ENCODE results near the gene SH3RF3. TPM values are rescaled to one million over a fixed set of nuclear protein-coding genes. Genes with fewer than 3 reads are reported as not detected.
"Not testable (repeated sequence)": the region's sequence is repeated elsewhere in the genome, so short reads cannot be mapped to it uniquely, and the experiment has no call there.

Gene SH3RF3
- total RNA-seq, 1 donor from 2014 or later = 7.9 TPM

DNA sequence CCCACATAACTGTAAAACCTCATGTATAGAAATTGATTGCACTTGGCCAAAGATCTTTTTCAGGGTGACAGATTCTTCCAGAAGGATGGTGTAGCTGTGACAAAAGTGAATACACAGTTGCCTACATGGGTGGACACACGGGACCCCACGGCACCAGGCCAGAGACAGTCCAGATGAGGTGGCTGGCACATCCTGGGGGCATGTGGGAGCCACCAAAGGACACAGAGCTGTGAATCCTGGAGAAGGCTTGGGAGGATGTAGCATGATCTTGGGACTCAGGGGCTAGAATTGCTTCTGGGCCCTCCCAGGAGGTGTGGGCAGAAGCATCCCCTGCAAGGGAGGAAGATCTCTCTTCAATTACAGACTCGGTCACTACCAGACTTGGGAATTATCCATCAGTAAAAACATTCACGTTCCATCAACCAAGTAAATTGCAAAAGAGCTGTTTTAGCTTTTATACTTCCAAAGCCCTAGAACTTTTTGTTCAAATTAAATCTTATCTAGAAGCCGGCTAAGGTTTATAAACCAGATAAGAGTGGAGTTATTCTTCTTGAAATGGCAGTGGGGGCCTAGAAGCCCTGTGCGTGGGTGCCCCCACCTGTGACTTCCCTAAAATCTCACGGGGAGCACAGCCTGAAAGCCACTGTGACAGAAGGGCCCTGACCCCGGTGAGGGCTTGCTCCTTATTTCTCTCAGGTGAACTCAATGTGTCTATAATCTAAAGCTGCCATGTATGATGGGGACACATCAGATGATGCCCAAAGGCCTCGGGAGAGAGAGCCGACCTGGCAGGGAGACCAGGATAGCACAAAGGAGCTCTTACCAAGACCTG lies 403.1 kb downstream of the SH3RF3 start:
- TF ChIP-seq, protein P1, sequence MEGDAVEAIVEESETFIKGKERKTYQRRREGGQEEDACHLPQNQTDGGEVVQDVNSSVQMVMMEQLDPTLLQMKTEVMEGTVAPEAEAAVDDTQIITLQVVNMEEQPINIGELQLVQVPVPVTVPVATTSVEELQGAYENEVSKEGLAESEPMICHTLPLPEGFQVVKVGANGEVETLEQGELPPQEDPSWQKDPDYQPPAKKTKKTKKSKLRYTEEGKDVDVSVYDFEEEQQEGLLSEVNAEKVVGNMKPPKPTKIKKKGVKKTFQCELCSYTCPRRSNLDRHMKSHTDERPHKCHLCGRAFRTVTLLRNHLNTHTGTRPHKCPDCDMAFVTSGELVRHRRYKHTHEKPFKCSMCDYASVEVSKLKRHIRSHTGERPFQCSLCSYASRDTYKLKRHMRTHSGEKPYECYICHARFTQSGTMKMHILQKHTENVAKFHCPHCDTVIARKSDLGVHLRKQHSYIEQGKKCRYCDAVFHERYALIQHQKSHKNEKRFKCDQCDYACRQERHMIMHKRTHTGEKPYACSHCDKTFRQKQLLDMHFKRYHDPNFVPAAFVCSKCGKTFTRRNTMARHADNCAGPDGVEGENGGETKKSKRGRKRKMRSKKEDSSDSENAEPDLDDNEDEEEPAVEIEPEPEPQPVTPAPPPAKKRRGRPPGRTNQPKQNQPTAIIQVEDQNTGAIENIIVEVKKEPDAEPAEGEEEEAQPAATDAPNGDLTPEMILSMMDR (IDR thresholded peaks at IDR 0.05; ENCODE audit: borderline replicate concordance) = no peak
- H3K4me3 ChIP-seq = no peak overlapping the region
- no peaks in the 10 kb centered on the region for H3K36me3 ChIP-seq
- no peak for DNase-seq
- intact Hi-C loops (cut with micrococcal nuclease) = no loop called here
- H3K27me3 ChIP-seq (ENCODE audit: low read depth) = no peaks in the 10 kb centered on the region
- H3K27ac ChIP-seq (replicated peaks) = no peak overlapping the region
- no peaks in the 10 kb centered on the region for H3K9me3 ChIP-seq (replicated peaks)
- H3K4me1 ChIP-seq = peaks cover 30% of the 10 kb centered on the region

DNA sequence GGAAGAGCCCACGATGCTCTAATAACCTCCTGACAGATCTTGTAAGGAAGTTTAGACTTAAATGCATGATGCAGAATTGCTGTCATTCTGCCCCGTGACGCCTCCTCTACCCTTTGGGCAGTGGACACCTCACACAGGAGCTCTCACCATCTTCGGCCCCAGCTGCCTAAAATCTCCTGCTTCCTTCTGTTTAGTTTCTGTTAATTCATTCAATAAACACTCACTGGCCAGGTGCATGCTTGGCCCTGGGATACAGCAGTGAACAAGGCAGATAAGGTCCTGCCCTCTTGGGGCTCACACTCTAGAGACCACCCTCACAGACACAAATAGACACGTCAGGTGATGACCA lies 403.7 kb downstream of the SH3RF3 start:
- H3K4me1 ChIP-seq = peaks cover 30% of the 10 kb centered on the region
- H3K9me3 ChIP-seq (replicated peaks) = no peaks in the 10 kb centered on the region
- no peak overlapping the region for H3K4me3 ChIP-seq
- TF ChIP-seq, protein P1 (IDR thresholded peaks at IDR 0.05; ENCODE audit: borderline replicate concordance) = no peak
- H3K36me3 ChIP-seq = no peaks in the 10 kb centered on the region
- DNase-seq = no peak
- H3K27me3 ChIP-seq (ENCODE audit: low read depth) = no peaks in the 10 kb centered on the region
- intact Hi-C loops (cut with micrococcal nuclease) = no loop called here
- no peak overlapping the region for H3K27ac ChIP-seq (replicated peaks)

DNA sequence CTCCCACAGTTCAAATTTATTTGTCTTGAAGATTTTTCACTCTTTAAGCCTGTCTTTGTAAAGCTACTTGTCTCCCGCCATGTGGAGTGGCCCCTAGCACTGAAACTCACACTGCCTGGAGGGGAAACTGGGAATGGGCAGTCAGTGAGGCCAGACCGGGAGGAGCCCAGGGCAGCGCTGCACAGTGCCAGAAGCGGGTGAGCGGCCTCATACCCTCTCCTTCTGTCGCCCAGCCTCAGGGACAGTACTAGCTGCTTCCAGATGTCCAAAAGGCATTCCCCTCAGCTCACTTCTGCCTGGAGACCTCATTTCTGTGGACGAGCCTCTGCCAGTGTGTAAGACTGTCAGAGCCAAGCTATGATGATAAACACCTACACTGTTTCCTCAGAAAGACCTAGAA lies 404.8 kb downstream of the SH3RF3 start:
- Histone ChIP-seq H3K36me3 (no peaks in the 10 kb centered on the region), H3K27me3 (ENCODE audit: low read depth) (no peaks in the 10 kb centered on the region), H3K27ac (replicated peaks) (no peak overlapping the region), H3K4me3 (no peak overlapping the region), H3K9me3 (replicated peaks) (no peaks in the 10 kb centered on the region), H3K4me1 (peaks cover 30% of the 10 kb centered on the region)
- intact Hi-C loops (cut with micrococcal nuclease) = no loop called here
- no peak for DNase-seq
- TF ChIP-seq, protein P1 (IDR thresholded peaks at IDR 0.05; ENCODE audit: borderline replicate concordance) = no peak

DNA sequence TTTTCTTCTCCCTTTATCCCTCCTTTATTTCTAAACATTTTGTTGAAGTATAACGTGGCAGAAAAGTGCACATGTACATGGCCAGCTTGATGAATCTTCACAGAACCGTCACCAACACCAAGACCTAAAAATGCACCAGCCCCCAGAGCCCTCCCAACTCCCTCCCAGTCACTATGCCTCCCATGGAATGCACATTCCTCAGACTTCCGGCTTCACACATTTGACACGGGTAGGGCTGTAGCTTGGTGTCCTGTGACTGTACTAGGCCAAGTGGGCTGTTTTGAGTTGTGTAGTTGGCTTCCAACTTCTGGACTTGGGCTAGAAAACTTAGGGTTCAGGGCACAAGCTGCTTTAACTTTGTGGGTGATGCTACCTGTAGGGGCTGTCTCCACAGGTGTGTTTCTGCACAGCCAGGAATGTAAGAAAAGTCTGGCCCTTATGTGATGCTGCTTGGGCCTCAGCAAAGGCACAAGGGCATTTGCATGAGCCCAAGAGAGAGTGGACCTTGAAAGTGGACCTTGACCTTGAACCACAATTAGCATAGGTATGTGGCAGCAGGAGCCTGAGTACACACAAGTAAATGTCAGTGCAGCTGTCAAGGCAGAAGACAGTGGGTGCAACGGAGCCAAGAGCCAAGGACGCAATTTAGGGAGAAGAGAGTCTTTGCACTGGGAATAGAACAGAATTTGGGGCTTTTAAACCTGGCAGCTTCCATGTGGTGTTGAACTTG lies 406.4 kb downstream of the SH3RF3 start:
- intact Hi-C loops (cut with micrococcal nuclease) = no loop called here
- Histone ChIP-seq H3K27ac (replicated peaks) (no peak overlapping the region), H3K4me3 (no peak overlapping the region), H3K36me3 (no peaks in the 10 kb centered on the region), H3K9me3 (replicated peaks) (no peaks in the 10 kb centered on the region), H3K4me1 (peaks cover 19% of the 10 kb centered on the region), H3K27me3 (ENCODE audit: low read depth) (no peaks in the 10 kb centered on the region)
- TF ChIP-seq, protein P1 (IDR thresholded peaks at IDR 0.05; ENCODE audit: borderline replicate concordance) = no peak
- no peak for DNase-seq

DNA sequence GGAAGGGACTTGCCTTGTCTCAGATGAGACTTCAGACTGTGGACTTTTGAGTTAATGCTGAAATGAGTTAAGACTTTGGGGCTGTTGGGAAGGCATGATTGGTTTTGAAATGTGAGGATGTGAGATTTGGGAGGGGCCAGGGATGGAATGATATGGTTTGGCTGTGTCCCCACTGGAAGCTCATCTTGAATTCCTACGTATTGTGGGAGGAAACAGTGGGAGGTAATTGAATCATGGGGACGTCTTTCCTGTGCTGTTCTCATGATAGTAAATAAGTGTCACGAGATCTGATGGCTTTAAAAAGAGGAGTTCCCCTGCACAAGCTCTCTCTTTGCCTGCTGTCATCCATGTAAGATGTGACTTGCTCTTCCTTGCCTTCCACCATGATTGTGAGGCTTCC lies 407.6 kb downstream of the SH3RF3 start:
- H3K36me3 ChIP-seq; H3K27me3 ChIP-seq (ENCODE audit: low read depth); DNase-seq; H3K4me3 ChIP-seq; intact Hi-C loops (cut with micrococcal nuclease); H3K9me3 ChIP-seq (replicated peaks); H3K27ac ChIP-seq (replicated peaks); H3K4me1 ChIP-seq: not testable (repeated sequence)

All from left ventricle myocardium inferior (tissue), 1 donor.